Natural killer cell (primary cell): Measurements from ENCODE around the gene ANGEL2. TPM values are rescaled to one million over a fixed set of nuclear protein-coding genes. Genes with fewer than 3 reads are reported as not detected.

Source experiments
- ATAC-seq, 3 donors: fragments of 150-1000 bp in 2 of 3; fragments of 200-7000 bp in 1 of 3; cut with Tn5 transposase; 1 replicate in 1 of 3; 2 replicates in 2 of 3; pipeline ENCODE4 v1.10.0; 2021; ENCODE audit warnings: mild to moderate bottlenecking in 2 of 3, moderate library complexity in 2 of 3
- DNase-seq, 2 donors: peaks; one replicate each; pipeline versions ENCODE4 v3.0.0 to v3.0.0-alpha.2; 2013 to 2021; ENCODE audit warnings: mixed read lengths in 1 of 2
- H3K27ac ChIP-seq: one replicate; pipeline ENCODE4 v1.5.1; 2013; ENCODE audit warnings: mild to moderate bottlenecking, low read length
- H3K27me3 ChIP-seq: one replicate; pipeline ENCODE4 v1.6.1; 2013; ENCODE audit warnings: low read length; ENCODE audit not compliant: control insufficient read depth, insufficient read depth
- H3K36me3 ChIP-seq: one replicate; pipeline ENCODE4 v1.6.1; 2013; ENCODE audit warnings: low read length; ENCODE audit not compliant: control insufficient read depth, insufficient read depth
- H3K4me1 ChIP-seq: one replicate; pipeline ENCODE4 v1.6.1; 2013; ENCODE audit warnings: low read length; ENCODE audit not compliant: control insufficient read depth, insufficient read depth
- H3K4me3 ChIP-seq: one replicate; pipeline ENCODE4 v1.5.1; 2013; ENCODE audit warnings: low read length
- H3K9me3 ChIP-seq: one replicate; pipeline ENCODE4 v1.6.1; 2013; ENCODE audit warnings: low read length; ENCODE audit not compliant: control insufficient read depth, insufficient read depth
- H3K27ac Mint-ChIP-seq, 2 donors: one replicate each; pipeline ENCODE4 v1.8.0; 2022; ENCODE audit warnings: mild to moderate bottlenecking in 2 of 2, mixed read lengths in 2 of 2, moderate library complexity in 1 of 2
- H3K27me3 Mint-ChIP-seq, 2 donors: one replicate each; pipeline ENCODE4 v1.8.0; 2022; ENCODE audit warnings: low read depth in 2 of 2, mixed read lengths in 2 of 2
- H3K36me3 Mint-ChIP-seq: one replicate; pipeline ENCODE4 v1.8.0; 2022; ENCODE audit warnings: mixed read lengths
- H3K4me1 Mint-ChIP-seq, 2 donors: one replicate each; pipeline ENCODE4 v1.8.0; 2022; ENCODE audit warnings: mixed read lengths in 2 of 2
- H3K4me3 Mint-ChIP-seq: one replicate; pipeline ENCODE4 v1.8.0; 2022; ENCODE audit warnings: mild to moderate bottlenecking, moderate library complexity, mixed read lengths
- H3K9me3 Mint-ChIP-seq, 2 donors: one replicate each; pipeline ENCODE4 v1.8.0; 2022; ENCODE audit warnings: mixed read lengths in 2 of 2
- CTCF ChIP-seq: fragments of 200-600 bp; IDR thresholded peaks from one replicate; pipeline ENCODE4 v1.8.0; 2022; ENCODE audit warnings: antibody characterized with exemption
- WGBS: methylation state at CpG from one replicate; pipeline ENCODE4 v1.1.7; 2013; ENCODE audit warnings: missing lambda C conversion rate; ENCODE audit not compliant: insufficient coverage; 5-methylcytosine and 5-hydroxymethylcytosine counted together
- intact Hi-C: fragments of 100-400 bp; cut with micrococcal nuclease; formaldehyde crosslinking; loops from one replicate; pipeline ENCODE4 v1.14.2; 2022
- total RNA-seq, 4 donors: library from RNA; stranded (reverse); fragments of 120-200 nt in 1 of 4; gene quantifications; one replicate each; pipeline versions ENCODE4 v1.2.3 to v1.2.4, GENCODE V29; 2013 to 2022

ANGEL2 gene
- total RNA-seq, 3 donors from 2014 or later (not counting 1 experiment from before 2014, with no cell fraction given): 68.1 to 75.3 (median 72.1) TPM

GRCh38 chr1:212953321-212953720 lies 62.3 kb downstream of the ANGEL2 start:
- Mint-ChIP-seq H3K27me3 (peaks cover 51 to 61% of the 10 kb centered on the region in 2 donors), H3K4me1 (peaks cover 5 to 15% of the 10 kb centered on the region in 2 donors), H3K27ac (no peak overlapping the region), H3K36me3 (no peaks in the 10 kb centered on the region), H3K4me3 (peak overlapping the region; percentile 41), H3K9me3 (no peaks in the 10 kb centered on the region)
- intact Hi-C loops: no loop called here
- H3K27me3 ChIP-seq: peaks cover 21% of the 10 kb centered on the region
- TF ChIP-seq CTCF: no peak
- no peak overlapping the region for H3K27ac ChIP-seq
- H3K4me1 ChIP-seq: peaks cover 19% of the 10 kb centered on the region
- no peaks in the 10 kb centered on the region for H3K36me3 ChIP-seq
- H3K9me3 ChIP-seq: no peaks in the 10 kb centered on the region
- ATAC-seq (no peak), DNase-seq (no peak)
- no peak overlapping the region for H3K4me3 ChIP-seq
- 79% methylated on average over 3 of the region's 3 CpGs for WGBS

GRCh38 chr1:212952641-212952976 lies 63.1 kb downstream of the ANGEL2 start:
- no peaks in the 10 kb centered on the region for H3K9me3 ChIP-seq
- H3K4me3 ChIP-seq: no peak overlapping the region
- H3K27me3 Mint-ChIP-seq: peaks cover 51 to 64% of the 10 kb centered on the region in 2 donors
- H3K36me3 ChIP-seq: no peaks in the 10 kb centered on the region
- H3K36me3 Mint-ChIP-seq: no peaks in the 10 kb centered on the region
- H3K27me3 ChIP-seq: peaks cover 22% of the 10 kb centered on the region
- WGBS: 92% methylated on average over 8 of the region's 8 CpGs
- TF ChIP-seq CTCF: no peak
- H3K27ac Mint-ChIP-seq: no peak overlapping the region
- no peaks in the 10 kb centered on the region for H3K9me3 Mint-ChIP-seq
- H3K4me1 Mint-ChIP-seq: peaks cover 5 to 15% of the 10 kb centered on the region in 2 donors
- intact Hi-C loops: no loop called here
- H3K4me1 ChIP-seq: peaks cover 19% of the 10 kb centered on the region
- ATAC-seq (no peak), DNase-seq (no peak)
- no peak overlapping the region for H3K4me3 Mint-ChIP-seq
- no peak overlapping the region for H3K27ac ChIP-seq

GRCh38 chr1:212951947-212952640 lies 63.6 kb downstream of the ANGEL2 start:
- H3K4me3 Mint-ChIP-seq: peak overlapping the region; percentile 74
- no peaks in the 10 kb centered on the region for H3K36me3 ChIP-seq
- intact Hi-C loops: no loop called here
- no peaks in the 10 kb centered on the region for H3K9me3 Mint-ChIP-seq
- H3K36me3 Mint-ChIP-seq: no peaks in the 10 kb centered on the region
- no peak overlapping the region for H3K27ac ChIP-seq
- H3K4me1 ChIP-seq: peaks cover 19% of the 10 kb centered on the region
- peaks cover 22% of the 10 kb centered on the region for H3K27me3 ChIP-seq
- no peak overlapping the region for H3K27ac Mint-ChIP-seq
- DNase-seq: no peak
- no peak for ATAC-seq
- 88% methylated on average over 2 of the region's 4 CpGs for WGBS
- no peaks in the 10 kb centered on the region for H3K9me3 ChIP-seq
- peaks cover 51 to 62% of the 10 kb centered on the region in 2 donors for H3K27me3 Mint-ChIP-seq
- no peak for TF ChIP-seq CTCF
- H3K4me1 Mint-ChIP-seq: peaks cover 5 to 15% of the 10 kb centered on the region in 2 donors
- no peak overlapping the region for H3K4me3 ChIP-seq
